Gastrocnemius medialis (tissue), 4 donors: Measurements from ENCODE around the gene BBS12. TPM values are rescaled to one million over a fixed set of nuclear protein-coding genes. Genes with fewer than 3 reads are reported as not detected.

Experiments
- ATAC-seq, 2 donors: fragments of 150-250 bp; one replicate each; pipeline ENCODE4 v1.9.1; 2016
- DNase-seq, 2 donors: peaks; one replicate each; pipeline ENCODE4 v3.0.0-alpha.2; 2019
- H3K27ac ChIP-seq, 4 donors: fragments of 200-600 bp; sonication (generic); 1 replicate in 1 of 4; 2 replicates in 3 of 4; pipeline ENCODE4 v1.5.1; 2016 to 2018; ENCODE audit warnings: mild to moderate bottlenecking in 2 of 4, moderate library complexity in 1 of 4
- H3K27me3 ChIP-seq, 3 donors: fragments of 200-600 bp; sonication (generic) in 2 of 3; 1 replicate in 1 of 3; 2 replicates in 2 of 3; pipeline versions ENCODE4 v1.5.1 to v1.6.0; 2016 to 2019; ENCODE audit warnings: mild to moderate bottlenecking in 1 of 3, moderate library complexity in 1 of 3
- H3K36me3 ChIP-seq, 2 donors: fragments of 200-600 bp; sonication (generic) in 1 of 2; one replicate each; pipeline ENCODE4 v1.5.1; 2017 to 2018
- H3K4me1 ChIP-seq, 2 donors: fragments of 200-600 bp; sonication (generic) in 1 of 2; one replicate each; pipeline ENCODE4 v1.5.1; 2016 to 2017; ENCODE audit warnings: mild to moderate bottlenecking in 2 of 2
- H3K4me3 ChIP-seq, 4 donors: fragments of 200-600 bp; sonication (generic) in 3 of 4; 1 replicate in 1 of 4; 2 replicates in 3 of 4; pipeline ENCODE4 v1.5.1; 2016 to 2019; ENCODE audit warnings: mild to moderate bottlenecking in 2 of 4
- H3K9me3 ChIP-seq, 3 donors: fragments of 200-600 bp; sonication (generic) in 2 of 3; 1 replicate in 1 of 3; 2 replicates in 2 of 3; pipeline ENCODE4 v1.5.1; 2016 to 2019
- CTCF ChIP-seq, 5 experiments: fragments of 450-650 bp in 3 of 5; fragments of 200-600 bp in 2 of 5; sonication (generic) in 2 of 5; IDR thresholded peaks in 4 of 5; conservative IDR thresholded peaks in 1 of 5; 1 replicate in 4 of 5; 2 replicates in 1 of 5; pipeline ENCODE4 v1.5.1; 2016 to 2019; ENCODE audit warnings: antibody characterized with exemption in 5 of 5, mild to moderate bottlenecking in 3 of 5, moderate library complexity in 3 of 5
- POLR2A ChIP-seq, 2 donors: fragments of 450-650 bp; IDR thresholded peaks; one replicate each; pipeline ENCODE4 v1.6.1; 2017; ENCODE audit warnings: antibody characterized with exemption in 2 of 2, mild to moderate bottlenecking in 2 of 2, moderate library complexity in 2 of 2
- in situ Hi-C, 4 donors: fragments of 200-750 bp; cut with MboI; loops; one replicate each; pipeline versions ENCODE4 v1.15.0 to v1.8.0; 2017; ENCODE audit warnings: low sequenced_read_pairs in 4 of 4
- intact Hi-C: fragments of 100-400 bp; cut with DNase I; formaldehyde crosslinking; loops from one replicate; pipeline ENCODE4 v1.15.1; 2023; ENCODE audit warnings: low total_unique reads
- total RNA-seq, 4 donors: library from RNA; depleted of rRNA; stranded (reverse); fragments of >200 nt; gene quantifications; one replicate each; pipeline versions ENCODE4 v1.1.0 to v1.2.3, GENCODE V29; 2016

The BBS12 gene
- total RNA-seq, 4 donors from 2014 or later = 0.61 to 1.9 (median 1.3) TPM

- no peak for ATAC-seq
- intact Hi-C loops = no loop called here
- peak overlapping the region in 1 of 4 donors; percentile 1 for H3K27ac ChIP-seq
- no peaks in the 10 kb centered on the region for H3K9me3 ChIP-seq
- in situ Hi-C loops = loop anchor here in 2 of 4 donors (5.0 to 25.0 kb wide), 2 partner anchors 165 to 1500 kb away; no protein-coding TSS in a partner anchor
- peaks cover 0 to 4% of the 10 kb centered on the region in 2 donors for H3K4me1 ChIP-seq
- no peaks in the 10 kb centered on the region for H3K27me3 ChIP-seq
- no peaks in the 10 kb centered on the region for H3K36me3 ChIP-seq
- no peak overlapping the region for H3K4me3 ChIP-seq
- no peak for TF ChIP-seq CTCF (IDR thresholded peaks at IDR 0.05 in 4 of 5, conservative IDR thresholded peaks at IDR 0.05 in 1 of 5)
- TF ChIP-seq POLR2A (IDR thresholded peaks at IDR 0.05) = no peak
- DNase-seq = no peak
Observed at GRCh38 chr4:122762520-122762919, 30.0 kb downstream of the BBS12 start.

- in situ Hi-C loops = loop anchor here in 2 of 4 donors (5.0 to 25.0 kb wide), 2 partner anchors 164 to 1499 kb away; no protein-coding TSS in a partner anchor
Observed at GRCh38 chr4:122762966-122763716, 30.6 kb downstream of the BBS12 start.

DNA sequence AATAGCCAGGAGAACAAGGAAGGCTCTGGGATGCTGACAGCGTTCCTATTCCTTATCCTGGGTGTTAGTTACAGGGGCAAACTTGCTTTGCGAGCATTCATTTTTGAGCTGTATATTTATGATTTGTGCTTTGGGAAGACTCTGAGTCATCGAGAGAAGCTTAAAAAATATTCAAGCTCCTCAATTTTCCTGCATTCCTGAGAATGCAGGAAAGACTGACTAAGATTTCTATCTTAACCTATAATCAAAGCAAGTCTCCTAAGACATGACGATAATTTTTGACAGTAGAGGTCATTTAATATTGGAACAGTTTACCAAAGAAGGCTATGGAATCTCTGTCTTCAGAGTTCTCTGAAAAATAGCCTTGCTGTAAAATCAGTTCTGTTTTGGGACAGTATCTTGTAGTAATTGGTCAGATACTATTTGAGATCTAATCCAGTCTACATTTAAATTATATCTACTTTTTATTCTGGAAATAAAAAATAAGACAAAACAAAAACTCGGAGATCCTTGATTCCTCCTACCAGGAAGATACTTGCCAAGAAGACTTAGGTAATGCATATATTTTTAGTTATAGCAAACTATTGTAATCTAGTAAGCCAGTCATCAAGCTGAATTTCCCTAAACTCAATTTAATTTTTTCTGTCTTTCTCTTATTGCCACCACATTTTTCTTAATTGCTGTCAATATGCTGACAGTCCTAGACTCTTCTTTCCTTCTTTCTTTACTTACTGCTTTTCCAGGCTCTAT is 31.7 kb downstream of the BBS12 start:
- H3K4me1 ChIP-seq = peaks cover 0 to 4% of the 10 kb centered on the region in 2 donors
- in situ Hi-C loops = loop anchor here in 2 of 4 donors (5.0 to 25.0 kb wide), 2 partner anchors 163 to 1498 kb away; no protein-coding TSS in a partner anchor
- no peaks in the 10 kb centered on the region for H3K36me3 ChIP-seq
- TF ChIP-seq POLR2A (IDR thresholded peaks at IDR 0.05) = no peak
- TF ChIP-seq CTCF (IDR thresholded peaks at IDR 0.05 in 4 of 5, conservative IDR thresholded peaks at IDR 0.05 in 1 of 5) = no peak
- no peak overlapping the region for H3K27ac ChIP-seq
- no peak for ATAC-seq
- intact Hi-C loops = no loop called here
- no peak for DNase-seq
- no peaks in the 10 kb centered on the region for H3K27me3 ChIP-seq
- no peak overlapping the region for H3K4me3 ChIP-seq
- no peaks in the 10 kb centered on the region for H3K9me3 ChIP-seq

More at GRCh38 chr4:122762966-122763716, 30.6 kb downstream of the BBS12 start:
- no peak overlapping the region for H3K4me3 ChIP-seq
- H3K36me3 ChIP-seq = no peaks in the 10 kb centered on the region
- H3K9me3 ChIP-seq = no peaks in the 10 kb centered on the region
- peak overlapping the region in 1 of 4 donors; percentile 1 for H3K27ac ChIP-seq
- no peak for DNase-seq
- no peak for ATAC-seq
- H3K4me1 ChIP-seq = peaks cover 0 to 4% of the 10 kb centered on the region in 2 donors
- no peaks in the 10 kb centered on the region for H3K27me3 ChIP-seq
- TF ChIP-seq POLR2A (IDR thresholded peaks at IDR 0.05) (no peak), CTCF (IDR thresholded peaks at IDR 0.05 in 4 of 5, conservative IDR thresholded peaks at IDR 0.05 in 1 of 5) (no peak)
- intact Hi-C loops = no loop called here

DNA sequence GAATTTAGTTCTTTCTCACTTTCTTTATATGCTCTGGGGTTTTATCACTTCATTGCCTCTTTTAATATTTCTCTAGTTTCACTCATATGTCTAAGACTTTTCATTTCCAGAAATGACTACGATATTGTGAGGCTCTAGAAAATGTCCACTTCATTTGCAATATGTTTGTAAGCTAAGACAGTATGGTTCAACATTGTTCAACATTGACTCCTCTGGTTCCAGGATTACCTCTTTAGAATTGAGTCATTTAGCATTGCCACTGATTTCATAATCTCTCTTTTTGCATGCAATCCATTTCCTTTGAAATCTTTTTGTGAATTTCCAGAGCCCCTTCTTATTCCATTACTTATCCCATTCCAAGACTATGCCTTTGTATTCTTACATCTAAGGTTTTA is 32.3 kb downstream of the BBS12 start:
- in situ Hi-C loops (loop anchor here in 2 of 4 donors (5.0 to 25.0 kb wide), 2 partner anchors 162 to 1497 kb away; no protein-coding TSS in a partner anchor), intact Hi-C loops (no loop called here)
- Histone ChIP-seq H3K4me1 (peaks cover 0 to 4% of the 10 kb centered on the region in 2 donors), H3K36me3 (no peaks in the 10 kb centered on the region), H3K4me3 (no peak overlapping the region), H3K9me3 (no peaks in the 10 kb centered on the region), H3K27me3 (no peaks in the 10 kb centered on the region), H3K27ac (no peak overlapping the region)
- no peak for TF ChIP-seq POLR2A (IDR thresholded peaks at IDR 0.05)
- DNase-seq (no peak), ATAC-seq (no peak)
